Loucy (cell line): Measurements from ENCODE around the gene MC1R.

Source experiments
- H2AFZ ChIP-seq: fragments of 200-600 bp; sonication (generic); 2 replicates; pipeline ENCODE4 v1.6.0; 2016; ENCODE audit warnings: antibody characterized with exemption, mild to moderate bottlenecking, low read length, moderate library complexity
- H3F3A ChIP-seq: fragments of 200-600 bp; 2 replicates; pipeline ENCODE4 v1.6.0; 2016; ENCODE audit warnings: antibody characterized with exemption, low read depth, mild to moderate bottlenecking
- H3K27me3 ChIP-seq: fragments of 200-600 bp; sonication (generic); 2 replicates; pipeline ENCODE4 v1.6.1; 2014; ENCODE audit warnings: low read length, mild to moderate bottlenecking; ENCODE audit not compliant: insufficient read depth, poor library complexity, severe bottlenecking
- H3K36me3 ChIP-seq: fragments of 200-600 bp; sonication (generic); 2 replicates; pipeline ENCODE4 v1.6.1; 2016; ENCODE audit warnings: low read length; ENCODE audit not compliant: insufficient read depth
- H3K4me1 ChIP-seq: fragments of 200-600 bp; sonication (generic); 2 replicates; pipeline ENCODE4 v1.5.1; 2014; ENCODE audit warnings: low read length, mild to moderate bottlenecking; ENCODE audit not compliant: insufficient read depth, poor library complexity, severe bottlenecking
- H3K4me2 ChIP-seq: fragments of 200-600 bp; sonication (generic); 2 replicates; pipeline ENCODE4 v1.6.0; 2014; ENCODE audit warnings: antibody characterized with exemption, low read length, low read depth, mild to moderate bottlenecking; ENCODE audit not compliant: poor library complexity, severe bottlenecking
- H3K4me3 ChIP-seq: fragments of 200-600 bp; sonication (generic); 2 replicates; pipeline ENCODE4 v1.5.1; 2014; ENCODE audit warnings: low read length, mild to moderate bottlenecking, mixed read lengths; ENCODE audit not compliant: poor library complexity, severe bottlenecking
- H3K79me2 ChIP-seq: fragments of 200-600 bp; sonication (generic); 2 replicates; pipeline ENCODE4 v1.6.1; 2014; ENCODE audit warnings: low read length; ENCODE audit not compliant: insufficient read depth
- H3K9ac ChIP-seq: fragments of 200-600 bp; sonication (generic); 2 replicates; pipeline ENCODE4 v1.6.0; 2014; ENCODE audit warnings: mild to moderate bottlenecking, low read depth, low read length, moderate library complexity; ENCODE audit not compliant: poor library complexity, severe bottlenecking
- H3K9me2 ChIP-seq: fragments of 200-600 bp; sonication (generic); replicated peaks from 2 replicates; pipeline ENCODE4 v1.6.1; 2016; ENCODE audit warnings: low read depth, low read length, mixed read lengths
- H3K9me3 ChIP-seq: fragments of 200-600 bp; sonication (generic); 2 replicates; pipeline ENCODE4 v1.6.1; 2014; ENCODE audit warnings: mild to moderate bottlenecking, antibody characterized with exemption, low read length, low read depth; ENCODE audit not compliant: insufficient read depth
- H4K20me1 ChIP-seq: fragments of 200-600 bp; sonication (generic); 2 replicates; pipeline ENCODE4 v1.6.0; 2014; ENCODE audit warnings: antibody characterized with exemption, low read length, mild to moderate bottlenecking; ENCODE audit not compliant: insufficient read depth, poor library complexity, severe bottlenecking
- CTCF ChIP-seq: fragments of 200-600 bp; sonication (generic); conservative IDR thresholded peaks from 2 replicates; pipeline ENCODE4 v1.5.1; 2014; ENCODE audit warnings: mild to moderate bottlenecking, antibody characterized with exemption, low read length
- EZH2phosphoT487 ChIP-seq: fragments of 200-600 bp; IDR thresholded peaks from 2 replicates; pipeline ENCODE4 v1.6.1; 2018; ENCODE audit warnings: antibody characterized with exemption, mild to moderate bottlenecking, moderate library complexity, borderline replicate concordance

MC1R gene

GRCh38 chr16:89953671-89954406, 35.2 kb downstream of the MC1R start:
- no peaks in the 10 kb centered on the region for H3K27me3 ChIP-seq
- H3K36me3 ChIP-seq: no peaks in the 10 kb centered on the region
- H4K20me1 ChIP-seq: peaks cover 3% of the 10 kb centered on the region
- H3F3A ChIP-seq: no peaks in the 10 kb centered on the region
- no peak overlapping the region for H3K4me3 ChIP-seq
- no peaks in the 10 kb centered on the region for H3K79me2 ChIP-seq
- H3K9me3 ChIP-seq: no peaks in the 10 kb centered on the region
- no peak overlapping the region for H3K4me2 ChIP-seq
- H3K9ac ChIP-seq: no peak overlapping the region
- no peaks in the 10 kb centered on the region for H3K4me1 ChIP-seq
- no peaks in the 10 kb centered on the region for H3K9me2 ChIP-seq
- TF ChIP-seq CTCF (no peak), EZH2phosphoT487 (no peak)
- H2AFZ ChIP-seq: no peak overlapping the region

- Histone ChIP-seq H3K9me2 (no peaks in the 10 kb centered on the region), H3F3A (no peaks in the 10 kb centered on the region), H3K4me2 (no peak overlapping the region), H4K20me1 (peaks cover 2% of the 10 kb centered on the region), H3K4me3 (no peak overlapping the region), H2AFZ (no peak overlapping the region), H3K9ac (no peak overlapping the region), H3K9me3 (no peaks in the 10 kb centered on the region), H3K4me1 (no peaks in the 10 kb centered on the region), H3K36me3 (no peaks in the 10 kb centered on the region), H3K27me3 (no peaks in the 10 kb centered on the region), H3K79me2 (no peaks in the 10 kb centered on the region)
- no peak for TF ChIP-seq EZH2phosphoT487
- no peak for TF ChIP-seq CTCF
Observed at GRCh38 chr16:89954462-89954861, 35.8 kb downstream of the MC1R start.

GRCh38 chr16:89955001-89955685, 36.5 kb downstream of the MC1R start:
- H3F3A ChIP-seq: no peaks in the 10 kb centered on the region
- H3K4me3 ChIP-seq: no peak overlapping the region
- H4K20me1 ChIP-seq: no peaks in the 10 kb centered on the region
- no peak overlapping the region for H3K9ac ChIP-seq
- H2AFZ ChIP-seq: no peak overlapping the region
- H3K36me3 ChIP-seq: no peaks in the 10 kb centered on the region
- H3K9me3 ChIP-seq: no peaks in the 10 kb centered on the region
- H3K27me3 ChIP-seq: no peaks in the 10 kb centered on the region
- no peaks in the 10 kb centered on the region for H3K79me2 ChIP-seq
- no peak overlapping the region for H3K4me2 ChIP-seq
- no peaks in the 10 kb centered on the region for H3K9me2 ChIP-seq
- H3K4me1 ChIP-seq: no peaks in the 10 kb centered on the region
- TF ChIP-seq CTCF (no peak), EZH2phosphoT487 (no peak)
